HCT116 (cell line): ENCODE measurements around the gene RANBP1. TPM values are rescaled to one million over a fixed set of nuclear protein-coding genes. Genes with fewer than 3 reads are reported as not detected.

Experiments used
- ATAC-seq: fragments of 200-7000 bp; cut with Tn5 transposase; 2 replicates; pipeline ENCODE4 v1.9.1; 2020; ENCODE audit warnings: mild to moderate bottlenecking, moderate library complexity
- BruUV-seq: library from RNA; stranded (reverse); fragments of 400-500 nt; replicated peaks from 2 replicates; lab custom pipeline; 2021; lab: Mats Ljungman, UMichigan
- CTCF ChIA-PET: fragments of 300-600 bp; sonication (Branson Sonifier 250); formaldehyde crosslinking; loops from one replicate; lab custom pipeline; 2021; ENCODE audit warnings: antibody characterized with exemption; lab: Charles Lee
- POLR2A ChIA-PET: fragments of 300-600, 350-600 bp; sonication (Branson Sonifier 250); formaldehyde crosslinking; loops from one replicate; lab custom pipeline; 2021; ENCODE audit warnings: antibody characterized with exemption; lab: Charles Lee
- RAD21 ChIA-PET, 2 experiments: fragments of 300-600 bp; sonication (Branson Sonifier 250); formaldehyde crosslinking; loops; one replicate each; lab custom pipeline; 2023; ENCODE audit warnings: low total read pairs in 2 of 2; ENCODE audit not compliant: uncharacterized antibody in 2 of 2, unreplicated experiment in 2 of 2, low non-redundant PET in 1 of 2; lab: Charles Lee
- DNase-seq: peaks from one replicate; pipeline ENCODE4 v3.0.0-alpha.2; 2010; ENCODE audit warnings: low read depth, low spot score
- H2AFZ ChIP-seq: fragments of 200-600 bp; shearing (Covaris generic), sonication (generic); 2 replicates; pipeline ENCODE4 v1.6.1; 2017; ENCODE audit warnings: low read depth, mixed run types, mixed read lengths, antibody characterized with exemption, low read length; ENCODE audit not compliant: poor library complexity, severe bottlenecking
- H3K27ac ChIP-seq: 2 replicates; pipeline ENCODE4 v1.5.1; 2012; ENCODE audit warnings: low read depth, low read length
- H3K27me3 ChIP-seq: fragments of 200-600 bp; sonication (generic); 2 replicates; pipeline ENCODE4 v1.6.1; 2016; ENCODE audit warnings: mixed run types, low read length, mixed read lengths; ENCODE audit not compliant: insufficient read depth
- H3K36me3 ChIP-seq, 2 experiments: fragments of 200-500 bp in 1 of 2; fragments of 200-600 bp in 1 of 2; sonication (Bioruptor generic) in 1 of 2; sonication (generic) in 1 of 2; 2 replicates each; pipeline versions ENCODE4 v1.5.1 to v1.6.1; 2014 to 2016; ENCODE audit warnings: low read length in 2 of 2, inconsistent platforms in 1 of 2, mixed read lengths in 1 of 2, mixed run types in 1 of 2; ENCODE audit not compliant: insufficient read depth in 2 of 2, control insufficient read depth in 1 of 2
- H3K4me1 ChIP-seq, 2 experiments: fragments of 200-600 bp in 1 of 2; sonication (generic) in 1 of 2; 2 replicates each; pipeline versions ENCODE4 v1.5.1 to v1.6.1; 2012 to 2017; ENCODE audit warnings: low read length in 2 of 2, inconsistent platforms in 1 of 2, mild to moderate bottlenecking in 1 of 2, mixed read lengths in 1 of 2, mixed run types in 1 of 2, moderate library complexity in 1 of 2; ENCODE audit not compliant: insufficient read depth in 2 of 2, control insufficient read depth in 1 of 2
- H3K4me2 ChIP-seq: fragments of 200-600 bp; sonication (generic); 2 replicates; pipeline ENCODE4 v1.6.1; 2017; ENCODE audit warnings: mixed run types, low read length, mixed read lengths
- H3K4me3 ChIP-seq, 2 experiments: fragments of 200-600 bp in 1 of 2; sonication (generic) in 1 of 2; replicated peaks in 1 of 2; 2 replicates each; pipeline ENCODE4 v1.5.1; 2011 to 2016; ENCODE audit warnings: low read length in 2 of 2, control low read depth in 1 of 2, low read depth in 1 of 2, mild to moderate bottlenecking in 1 of 2, mixed read lengths in 1 of 2, mixed run types in 1 of 2
- H3K79me2 ChIP-seq: fragments of 200-600 bp; sonication (generic); 2 replicates; pipeline ENCODE4 v1.6.1; 2017; ENCODE audit warnings: mild to moderate bottlenecking, mixed run types, low read length, moderate library complexity, mixed read lengths; ENCODE audit not compliant: insufficient read depth
- H3K9ac ChIP-seq: fragments of 200-600 bp; sonication (generic); 2 replicates; pipeline ENCODE4 v1.6.1; 2016; ENCODE audit warnings: low read length, mixed read lengths
- H3K9me2 ChIP-seq: fragments of 200-600 bp; sonication (generic), shearing (Covaris generic); 2 replicates; pipeline ENCODE4 v1.6.1; 2017; ENCODE audit warnings: mixed run types, mild to moderate bottlenecking, moderate library complexity; ENCODE audit not compliant: insufficient read depth
- H3K9me3 ChIP-seq, 2 experiments: fragments of 200-500 bp in 1 of 2; fragments of 200-600 bp in 1 of 2; sonication (Bioruptor generic) in 1 of 2; sonication (generic) in 1 of 2; 2 replicates each; pipeline ENCODE4 v1.6.1; 2014 to 2017; ENCODE audit warnings: low read length in 2 of 2, mixed read lengths in 2 of 2, inconsistent platforms in 1 of 2, low read depth in 1 of 2, mild to moderate bottlenecking in 1 of 2, mixed run types in 1 of 2, moderate library complexity in 1 of 2; ENCODE audit not compliant: control insufficient read depth in 1 of 2, insufficient read depth in 1 of 2
- H4K20me1 ChIP-seq: fragments of 200-600 bp; sonication (generic), shearing (Covaris generic); 2 replicates; pipeline ENCODE4 v1.6.1; 2017; ENCODE audit warnings: mixed run types, mild to moderate bottlenecking, moderate library complexity; ENCODE audit not compliant: insufficient read depth
- EZH2 ChIP-seq: fragments of 200-600 bp; sonication (generic); IDR thresholded peaks from 2 replicates; pipeline ENCODE4 v1.6.1; 2017; ENCODE audit warnings: antibody characterized with exemption, mixed run types
- EZH2phosphoT487 ChIP-seq: fragments of 200-600 bp; IDR thresholded peaks from 2 replicates; pipeline ENCODE4 v1.6.1; 2018; ENCODE audit warnings: antibody characterized with exemption, borderline replicate concordance
- JUND ChIP-seq: IDR thresholded peaks from 2 replicates; pipeline ENCODE4 v1.6.1; 2012
- POLR2A ChIP-seq: IDR thresholded peaks from 2 replicates; pipeline ENCODE4 v1.7.0; 2011; ENCODE audit warnings: borderline replicate concordance; ENCODE audit not compliant: insufficient read depth, insufficient read length; ENCODE audit errors: extremely low read depth
- POLR2AphosphoS5 ChIP-seq: IDR thresholded peaks from 2 replicates; pipeline ENCODE4 v1.6.1; 2011; ENCODE audit warnings: mild to moderate bottlenecking, low read depth, low read length, moderate library complexity
- RAD21 ChIP-seq: IDR thresholded peaks from 2 replicates; pipeline ENCODE4 v1.6.1; 2012; ENCODE audit warnings: low read depth, mild to moderate bottlenecking
- SRF ChIP-seq: IDR thresholded peaks from 2 replicates; pipeline ENCODE4 v1.6.1; 2012; ENCODE audit warnings: low read depth
- YY1 ChIP-seq: IDR thresholded peaks from 2 replicates; pipeline ENCODE4 v1.6.1; 2011; ENCODE audit warnings: low read length, low read depth, moderate library complexity, mild to moderate bottlenecking; ENCODE audit not compliant: insufficient replicate concordance; ENCODE audit errors: extremely low read depth
- intact Hi-C: fragments of 100-400 bp; cut with micrococcal nuclease; formaldehyde crosslinking; loops from 2 replicates; pipeline ENCODE4 v1.10.0; 2022
- total RNA-seq: library from RNA; stranded (reverse); gene quantifications from one replicate; pipeline ENCODE4 v1.2.1, GENCODE V29; 2021; ENCODE audit not compliant: unreplicated experiment
- TF ChIP-seq, protein P1 (sequence below), 3 experiments: fragments of 200-600 bp in 1 of 3; sonication (generic) in 1 of 3; IDR thresholded peaks in 2 of 3; conservative IDR thresholded peaks in 1 of 3; 2 replicates each; pipeline ENCODE4 v1.5.1; 2012 to 2017; ENCODE audit warnings: low read depth in 2 of 3, low read length in 2 of 3, antibody characterized with exemption in 1 of 3, borderline replicate concordance in 1 of 3, control low read depth in 1 of 3, mild to moderate bottlenecking in 1 of 3, mixed read lengths in 1 of 3, mixed run types in 1 of 3, moderate library complexity in 1 of 3; ENCODE audit not compliant: insufficient read depth in 1 of 3

Gene RANBP1
- total RNA-seq, 1 experiment from 2014 or later: 351 TPM

DNA sequence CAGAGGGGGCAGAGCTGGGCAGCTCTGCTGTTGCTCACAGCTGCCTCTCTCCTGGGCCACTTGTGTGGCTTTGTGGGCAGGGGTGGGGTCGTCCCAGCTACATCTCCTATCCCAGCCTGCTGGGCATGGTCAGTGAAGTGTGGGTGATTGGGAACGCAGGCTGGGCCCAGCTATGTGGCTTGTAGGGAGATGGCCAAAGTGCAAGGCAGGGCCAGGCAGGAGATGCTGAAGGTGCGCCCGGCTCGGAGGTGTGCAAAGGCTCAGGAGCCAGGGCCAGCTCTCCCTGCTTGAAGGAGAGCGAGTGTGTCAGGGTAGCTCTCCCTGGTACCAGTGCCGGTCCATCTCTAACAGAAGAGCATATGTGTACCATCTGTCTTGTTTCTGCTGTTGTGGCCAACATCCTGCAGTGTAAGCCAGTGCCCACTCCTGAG, 8.4 kb upstream of the RANBP1 start:
- ChIA-PET POLR2A (no interaction called here), CTCF (no interaction called here), RAD21 (no interaction called here)
- Histone ChIP-seq H3K4me3 (no peak overlapping the region), H3K9me3 (no peaks in the 10 kb centered on the region), H3K79me2 (peaks cover 34% of the 10 kb centered on the region), H3K9me2 (no peaks in the 10 kb centered on the region), H3K27ac (no peak overlapping the region; the same call in 1 of the 2 replicates), H4K20me1 (no peaks in the 10 kb centered on the region), H3K4me2 (no peak overlapping the region), H3K27me3 (no peaks in the 10 kb centered on the region), H3K36me3 (peaks cover 23 to 71% of the 10 kb centered on the region in 2 experiments; a peak in 3 of 4 replicates), H3K9ac (no peak overlapping the region), H3K4me1 (peaks cover 0 to 4% of the 10 kb centered on the region in 2 experiments; a peak in 1 of 4 replicates), H2AFZ (no peak overlapping the region)
- BruUV-seq: no TSS peak
- intact Hi-C loops: no loop called here
- no peak for TF ChIP-seq EZH2
- no peak for TF ChIP-seq JUND
- no peak for TF ChIP-seq POLR2AphosphoS5
- no peak for DNase-seq
- no peak for ATAC-seq

DNA sequence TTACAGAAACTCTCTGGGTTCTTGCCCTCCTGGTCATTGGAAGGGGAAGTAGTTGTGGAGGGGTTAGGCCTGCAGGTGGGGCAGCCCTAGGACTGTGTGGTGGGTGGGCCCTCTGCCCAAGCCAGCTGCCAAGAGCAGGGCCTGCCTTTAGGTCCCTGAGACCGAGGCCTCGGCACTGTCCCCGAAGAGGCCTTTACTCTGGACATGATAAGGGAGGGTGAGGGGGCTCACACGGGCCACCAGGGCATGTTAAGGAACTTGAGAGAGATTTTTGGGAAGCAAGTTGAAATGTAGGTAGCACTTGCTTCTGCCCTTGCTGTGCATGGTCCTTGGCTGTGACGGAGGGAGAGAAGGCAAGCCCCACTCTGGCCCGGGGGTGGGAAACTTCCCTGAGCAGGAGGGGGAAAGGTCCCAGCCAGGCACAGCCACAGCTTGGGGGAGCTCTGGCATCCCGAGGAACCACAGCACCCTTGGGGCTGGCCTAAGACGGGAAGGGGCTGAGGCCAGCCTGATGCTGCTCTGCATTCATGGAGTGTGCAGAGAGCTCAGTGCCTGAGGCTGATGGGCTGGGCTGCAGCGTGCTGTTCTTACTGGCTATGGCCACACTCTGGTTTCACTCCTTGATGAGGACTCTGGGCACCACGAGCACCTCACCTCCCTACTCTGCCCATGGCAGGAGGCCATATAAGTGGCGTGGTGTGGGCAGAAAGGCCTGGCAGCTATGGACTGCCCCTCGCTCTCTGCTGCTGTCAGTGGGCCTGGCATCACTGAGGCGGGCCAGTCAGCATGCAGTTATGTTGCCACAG, 7.8 kb upstream of the RANBP1 start:
- intact Hi-C loops: no loop called here
- Histone ChIP-seq H4K20me1 (no peaks in the 10 kb centered on the region), H2AFZ (no peak overlapping the region), H3K27ac (no peak overlapping the region), H3K9me3 (no peaks in the 10 kb centered on the region), H3K4me1 (peaks cover 0 to 4% of the 10 kb centered on the region in 2 experiments; a peak in 1 of 4 replicates), H3K27me3 (no peaks in the 10 kb centered on the region), H3K79me2 (peaks cover 27% of the 10 kb centered on the region), H3K4me2 (no peak overlapping the region), H3K9me2 (no peaks in the 10 kb centered on the region), H3K36me3 (peaks cover 26 to 69% of the 10 kb centered on the region in 2 experiments; a peak in 3 of 4 replicates), H3K4me3 (no peak overlapping the region), H3K9ac (no peak overlapping the region)
- ChIA-PET RAD21 (no interaction called here), CTCF (no interaction called here), POLR2A (no interaction called here)
- ATAC-seq: no peak
- DNase-seq: no peak
- BruUV-seq: no TSS peak
- no peak for TF ChIP-seq POLR2A
- TF ChIP-seq YY1: no peak
- no peak for TF ChIP-seq SRF
- TF ChIP-seq, protein P1, sequence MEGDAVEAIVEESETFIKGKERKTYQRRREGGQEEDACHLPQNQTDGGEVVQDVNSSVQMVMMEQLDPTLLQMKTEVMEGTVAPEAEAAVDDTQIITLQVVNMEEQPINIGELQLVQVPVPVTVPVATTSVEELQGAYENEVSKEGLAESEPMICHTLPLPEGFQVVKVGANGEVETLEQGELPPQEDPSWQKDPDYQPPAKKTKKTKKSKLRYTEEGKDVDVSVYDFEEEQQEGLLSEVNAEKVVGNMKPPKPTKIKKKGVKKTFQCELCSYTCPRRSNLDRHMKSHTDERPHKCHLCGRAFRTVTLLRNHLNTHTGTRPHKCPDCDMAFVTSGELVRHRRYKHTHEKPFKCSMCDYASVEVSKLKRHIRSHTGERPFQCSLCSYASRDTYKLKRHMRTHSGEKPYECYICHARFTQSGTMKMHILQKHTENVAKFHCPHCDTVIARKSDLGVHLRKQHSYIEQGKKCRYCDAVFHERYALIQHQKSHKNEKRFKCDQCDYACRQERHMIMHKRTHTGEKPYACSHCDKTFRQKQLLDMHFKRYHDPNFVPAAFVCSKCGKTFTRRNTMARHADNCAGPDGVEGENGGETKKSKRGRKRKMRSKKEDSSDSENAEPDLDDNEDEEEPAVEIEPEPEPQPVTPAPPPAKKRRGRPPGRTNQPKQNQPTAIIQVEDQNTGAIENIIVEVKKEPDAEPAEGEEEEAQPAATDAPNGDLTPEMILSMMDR (IDR thresholded peaks at IDR 0.05 in 2 of 3, conservative IDR thresholded peaks at IDR 0.05 in 1 of 3; ENCODE audit: borderline replicate concordance in 1 of 3, insufficient read depth in 1 of 3, low read depth in 2 of 3, low read length in 2 of 3): no peak
- no peak for TF ChIP-seq EZH2
- no peak for TF ChIP-seq RAD21
- no peak for TF ChIP-seq EZH2phosphoT487
